ENCODE results near the gene ADRA2A.

DNA sequence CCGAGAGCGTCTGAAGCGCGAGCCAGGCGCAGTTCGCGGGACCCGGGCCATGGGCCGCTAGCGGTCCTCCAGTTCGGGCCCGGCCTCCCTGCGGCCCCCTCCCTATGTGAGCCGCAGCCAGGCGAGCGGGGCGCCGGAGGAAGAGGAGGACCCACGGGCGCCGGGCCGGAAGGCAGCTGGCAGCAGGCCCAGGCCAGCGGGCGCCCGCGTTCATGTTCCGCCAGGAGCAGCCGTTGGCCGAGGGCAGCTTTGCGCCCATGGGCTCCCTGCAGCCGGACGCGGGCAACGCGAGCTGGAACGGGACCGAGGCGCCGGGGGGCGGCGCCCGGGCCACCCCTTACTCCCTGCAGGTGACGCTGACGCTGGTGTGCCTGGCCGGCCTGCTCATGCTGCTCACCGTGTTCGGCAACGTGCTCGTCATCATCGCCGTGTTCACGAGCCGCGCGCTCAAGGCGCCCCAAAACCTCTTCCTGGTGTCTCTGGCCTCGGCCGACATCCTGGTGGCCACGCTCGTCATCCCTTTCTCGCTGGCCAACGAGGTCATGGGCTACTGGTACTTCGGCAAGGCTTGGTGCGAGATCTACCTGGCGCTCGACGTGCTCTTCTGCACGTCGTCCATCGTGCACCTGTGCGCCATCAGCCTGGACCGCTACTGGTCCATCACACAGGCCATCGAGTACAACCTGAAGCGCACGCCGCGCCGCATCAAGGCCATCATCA, 1.1 kb downstream of the ADRA2A start:
- TF ChIP-seq, protein P1, sequence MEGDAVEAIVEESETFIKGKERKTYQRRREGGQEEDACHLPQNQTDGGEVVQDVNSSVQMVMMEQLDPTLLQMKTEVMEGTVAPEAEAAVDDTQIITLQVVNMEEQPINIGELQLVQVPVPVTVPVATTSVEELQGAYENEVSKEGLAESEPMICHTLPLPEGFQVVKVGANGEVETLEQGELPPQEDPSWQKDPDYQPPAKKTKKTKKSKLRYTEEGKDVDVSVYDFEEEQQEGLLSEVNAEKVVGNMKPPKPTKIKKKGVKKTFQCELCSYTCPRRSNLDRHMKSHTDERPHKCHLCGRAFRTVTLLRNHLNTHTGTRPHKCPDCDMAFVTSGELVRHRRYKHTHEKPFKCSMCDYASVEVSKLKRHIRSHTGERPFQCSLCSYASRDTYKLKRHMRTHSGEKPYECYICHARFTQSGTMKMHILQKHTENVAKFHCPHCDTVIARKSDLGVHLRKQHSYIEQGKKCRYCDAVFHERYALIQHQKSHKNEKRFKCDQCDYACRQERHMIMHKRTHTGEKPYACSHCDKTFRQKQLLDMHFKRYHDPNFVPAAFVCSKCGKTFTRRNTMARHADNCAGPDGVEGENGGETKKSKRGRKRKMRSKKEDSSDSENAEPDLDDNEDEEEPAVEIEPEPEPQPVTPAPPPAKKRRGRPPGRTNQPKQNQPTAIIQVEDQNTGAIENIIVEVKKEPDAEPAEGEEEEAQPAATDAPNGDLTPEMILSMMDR (IDR thresholded peaks at IDR 0.05; ENCODE audit: poor library complexity), result no peak
- TF ChIP-seq EZH2phosphoT487 (IDR thresholded peaks at IDR 0.05; ENCODE audit: low read depth, severe bottlenecking, unreplicated experiment), result no peak
